Hepatocyte (in vitro differentiated cells): Measurements from ENCODE around the gene ZNF263. TPM values are rescaled to one million over a fixed set of nuclear protein-coding genes. Genes with fewer than 3 reads are reported as not detected.
A peak's percentile ranks its signal among the peaks of the same experiment; 100 is the strongest.

Experiments used
- DNase-seq: peaks from one replicate; pipeline ENCODE4 v3.0.0-alpha.2; 2016; ENCODE audit warnings: low spot score
- H2AFZ ChIP-seq: fragments of 200-600 bp; sonication (generic); 2 replicates; pipeline ENCODE4 v1.6.0; 2016; ENCODE audit warnings: antibody characterized with exemption, mild to moderate bottlenecking
- H3K27ac ChIP-seq: fragments of 200-600 bp; sonication (generic); 2 replicates; pipeline ENCODE4 v1.5.1; 2016; ENCODE audit warnings: mild to moderate bottlenecking
- H3K27me3 ChIP-seq: fragments of 200-600 bp; sonication (generic); 2 replicates; pipeline ENCODE4 v1.6.1; 2016
- H3K36me3 ChIP-seq: fragments of 200-600 bp; sonication (generic); replicated peaks from 2 replicates; pipeline ENCODE4 v1.5.1; 2016; ENCODE audit warnings: low read depth; ENCODE audit not compliant: insufficient read depth
- H3K4me1 ChIP-seq: fragments of 200-600 bp; sonication (generic); 2 replicates; pipeline ENCODE4 v1.5.1; 2016; ENCODE audit warnings: mild to moderate bottlenecking, moderate library complexity; ENCODE audit not compliant: insufficient read depth
- H3K4me2 ChIP-seq: fragments of 200-600 bp; sonication (generic); 2 replicates; pipeline ENCODE4 v1.6.0; 2016
- H3K4me3 ChIP-seq: fragments of 200-600 bp; sonication (generic); 2 replicates; pipeline ENCODE4 v1.5.1; 2016; ENCODE audit warnings: mild to moderate bottlenecking
- H3K79me2 ChIP-seq: fragments of 200-600 bp; sonication (generic); 2 replicates; pipeline ENCODE4 v1.6.0; 2017; ENCODE audit warnings: mild to moderate bottlenecking
- H3K9me2 ChIP-seq: fragments of 200-600 bp; sonication (generic); replicated peaks from 2 replicates; pipeline ENCODE4 v1.6.0; 2017; ENCODE audit warnings: mild to moderate bottlenecking; ENCODE audit not compliant: insufficient read depth
- H3K9me3 ChIP-seq: fragments of 200-600 bp; sonication (generic); 2 replicates; pipeline ENCODE4 v1.5.1; 2016; ENCODE audit warnings: low read depth, mild to moderate bottlenecking
- H4K20me1 ChIP-seq: fragments of 200-600 bp; sonication (generic); 2 replicates; pipeline ENCODE4 v1.6.0; 2016; ENCODE audit warnings: mild to moderate bottlenecking; ENCODE audit not compliant: insufficient read depth, poor library complexity, severe bottlenecking
- EZH2 ChIP-seq: fragments of 200-600 bp; sonication (generic); IDR thresholded peaks from 2 replicates; pipeline ENCODE4 v1.6.1; 2016; ENCODE audit warnings: antibody characterized with exemption, mild to moderate bottlenecking, borderline replicate concordance
- EZH2phosphoT487 ChIP-seq: fragments of 200-600 bp; sonication (generic); IDR thresholded peaks from one replicate; pipeline ENCODE4 v1.6.1; 2018; ENCODE audit warnings: antibody characterized with exemption, mild to moderate bottlenecking, low read depth, moderate library complexity; ENCODE audit not compliant: unreplicated experiment, severe bottlenecking
- WGBS: methylation state at CpG from one replicate; pipeline ENCODE4 v1.1.6; 2016; ENCODE audit warnings: low lambda C conversion rate; ENCODE audit errors: missing lambda C conversion rate; 5-methylcytosine and 5-hydroxymethylcytosine counted together
- polyA plus RNA-seq: library from polyadenylated mRNA; unstranded; fragments of >200 nt; fragmentation: Nextera tagmentation; extraction: Ambion mirVana; gene quantifications from 2 replicates; pipeline ENCODE4 v1.2.1, GENCODE V29; 2016
- total RNA-seq: library from RNA; depleted of rRNA; stranded (reverse); fragments of >200 nt; gene quantifications from 2 replicates; pipeline ENCODE4 v1.2.3, GENCODE V29; 2014
- TF ChIP-seq, protein P1 (sequence below): fragments of 200-600 bp; sonication (generic); IDR thresholded peaks from 2 replicates; pipeline ENCODE4 v1.5.1; 2016; ENCODE audit warnings: antibody characterized with exemption, mild to moderate bottlenecking; ENCODE audit not compliant: poor library complexity

The ZNF263 gene
- total and polyA plus RNA-seq, 2 experiments from 2014 or later, result 33.2 to 47.5 TPM

DNA sequence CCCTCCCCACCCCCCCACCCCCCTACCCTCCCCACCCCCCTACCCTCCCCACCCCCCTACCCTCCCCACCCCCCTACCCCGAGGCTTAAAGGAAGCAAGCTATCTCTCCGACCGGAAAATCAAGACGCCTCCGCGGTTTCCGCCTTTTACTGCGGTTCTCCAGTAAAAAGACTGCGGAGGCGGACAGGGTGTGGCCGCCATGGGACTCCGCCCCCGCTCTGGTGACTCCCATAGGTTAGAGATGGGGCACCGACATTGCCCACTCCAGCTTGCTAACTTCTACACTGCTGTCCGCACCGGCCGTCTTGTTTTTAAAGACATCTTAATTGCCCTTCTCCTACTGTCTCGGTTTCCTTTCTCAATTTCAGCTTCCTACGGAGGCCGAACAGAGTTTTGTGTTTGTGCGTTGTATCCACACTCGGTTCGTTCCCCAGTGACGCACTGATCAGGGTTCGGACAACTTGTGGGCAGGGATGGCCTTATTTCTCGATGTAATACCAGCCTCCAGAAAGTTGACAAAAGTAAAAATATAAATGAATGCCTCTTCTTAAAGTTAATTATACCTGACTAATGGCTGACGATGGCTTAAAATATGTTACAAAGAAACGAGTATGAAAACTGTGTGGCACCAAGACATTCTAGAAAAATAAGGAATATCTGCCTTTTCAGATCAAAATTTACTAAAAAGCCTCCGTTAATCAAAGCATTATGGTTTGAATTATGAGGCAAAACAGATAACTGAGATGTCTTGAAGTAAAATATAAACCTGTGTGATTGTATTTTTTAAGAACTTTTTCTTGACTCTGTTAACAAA lies 47.2 kb upstream of the ZNF263 start:
- no peak overlapping the region for H3K27ac ChIP-seq
- H2AFZ ChIP-seq, result no peak overlapping the region
- peaks cover 7% of the 10 kb centered on the region for H3K4me1 ChIP-seq
- DNase-seq, result peak; percentile 27
- H3K36me3 ChIP-seq, result peaks cover 12% of the 10 kb centered on the region
- no peak overlapping the region for H3K4me2 ChIP-seq
- H3K4me3 ChIP-seq, result no peak overlapping the region
- no peaks in the 10 kb centered on the region for H4K20me1 ChIP-seq
- 91% methylated on average over 22 of the region's 29 CpGs for WGBS
- H3K27me3 ChIP-seq, result no peaks in the 10 kb centered on the region
- TF ChIP-seq, protein P1, sequence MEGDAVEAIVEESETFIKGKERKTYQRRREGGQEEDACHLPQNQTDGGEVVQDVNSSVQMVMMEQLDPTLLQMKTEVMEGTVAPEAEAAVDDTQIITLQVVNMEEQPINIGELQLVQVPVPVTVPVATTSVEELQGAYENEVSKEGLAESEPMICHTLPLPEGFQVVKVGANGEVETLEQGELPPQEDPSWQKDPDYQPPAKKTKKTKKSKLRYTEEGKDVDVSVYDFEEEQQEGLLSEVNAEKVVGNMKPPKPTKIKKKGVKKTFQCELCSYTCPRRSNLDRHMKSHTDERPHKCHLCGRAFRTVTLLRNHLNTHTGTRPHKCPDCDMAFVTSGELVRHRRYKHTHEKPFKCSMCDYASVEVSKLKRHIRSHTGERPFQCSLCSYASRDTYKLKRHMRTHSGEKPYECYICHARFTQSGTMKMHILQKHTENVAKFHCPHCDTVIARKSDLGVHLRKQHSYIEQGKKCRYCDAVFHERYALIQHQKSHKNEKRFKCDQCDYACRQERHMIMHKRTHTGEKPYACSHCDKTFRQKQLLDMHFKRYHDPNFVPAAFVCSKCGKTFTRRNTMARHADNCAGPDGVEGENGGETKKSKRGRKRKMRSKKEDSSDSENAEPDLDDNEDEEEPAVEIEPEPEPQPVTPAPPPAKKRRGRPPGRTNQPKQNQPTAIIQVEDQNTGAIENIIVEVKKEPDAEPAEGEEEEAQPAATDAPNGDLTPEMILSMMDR, result no peak
- TF ChIP-seq EZH2 (no peak), EZH2phosphoT487 (no peak)
- H3K79me2 ChIP-seq, result peaks cover 17% of the 10 kb centered on the region
- H3K9me3 ChIP-seq, result no peaks in the 10 kb centered on the region
- no peaks in the 10 kb centered on the region for H3K9me2 ChIP-seq

DNA sequence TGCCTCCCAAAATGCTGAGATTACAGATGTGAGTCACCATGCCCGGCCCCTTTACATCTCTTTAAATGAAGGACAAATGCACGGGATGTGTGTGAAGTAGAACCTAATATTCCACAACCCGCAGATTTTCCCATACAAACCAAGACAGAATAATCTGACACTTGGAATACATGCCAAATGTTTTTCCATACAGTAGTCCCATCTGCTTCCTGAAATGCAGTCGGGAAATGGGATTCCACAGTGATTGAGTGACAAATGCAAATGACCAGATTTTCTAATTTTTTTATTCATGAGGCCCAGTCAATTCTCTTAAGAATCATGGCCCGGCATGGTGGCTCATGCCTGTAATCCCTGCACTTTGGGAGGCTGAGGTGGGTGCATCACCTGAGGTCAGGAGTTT lies 41.5 kb upstream of the ZNF263 start:
- H3K27ac ChIP-seq, result no peak overlapping the region
- no peaks in the 10 kb centered on the region for H3K79me2 ChIP-seq
- no peak overlapping the region for H3K4me3 ChIP-seq
- no peak overlapping the region for H3K4me2 ChIP-seq
- H3K9me3 ChIP-seq, result no peaks in the 10 kb centered on the region
- H3K27me3 ChIP-seq, result no peaks in the 10 kb centered on the region
- no peak for TF ChIP-seq EZH2phosphoT487
- TF ChIP-seq EZH2, result no peak
- TF ChIP-seq, protein P1, result no peak
- 81% methylated on average over 5 of the region's 5 CpGs for WGBS
- no peaks in the 10 kb centered on the region for H4K20me1 ChIP-seq
- no peak for DNase-seq
- H3K36me3 ChIP-seq, result no peaks in the 10 kb centered on the region
- no peaks in the 10 kb centered on the region for H3K4me1 ChIP-seq
- no peaks in the 10 kb centered on the region for H3K9me2 ChIP-seq
- H2AFZ ChIP-seq, result no peak overlapping the region

DNA sequence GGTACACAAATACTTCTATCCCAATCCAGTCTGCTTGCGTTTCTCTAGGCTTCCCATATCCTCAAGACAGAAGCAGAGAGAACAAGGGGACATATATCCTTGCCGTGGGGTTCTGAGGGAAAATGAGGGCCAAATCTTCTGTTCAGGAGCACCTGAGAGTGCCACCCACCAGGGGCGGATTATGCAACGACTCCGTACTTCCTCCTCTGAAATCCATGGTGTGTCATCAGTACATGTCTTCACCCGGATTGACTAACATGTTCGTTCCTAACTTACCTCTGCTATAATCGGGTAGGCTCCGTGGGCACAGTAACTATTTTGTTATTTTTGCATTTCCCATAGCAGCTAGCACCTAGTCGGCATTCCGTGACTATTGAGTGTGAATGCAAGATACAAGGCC lies 40.6 kb upstream of the ZNF263 start:
- 86% methylated on average over 11 of the region's 11 CpGs for WGBS
- Histone ChIP-seq H3K4me3 (no peak overlapping the region), H3K4me2 (no peak overlapping the region), H3K4me1 (no peaks in the 10 kb centered on the region), H3K79me2 (no peaks in the 10 kb centered on the region), H3K9me3 (no peaks in the 10 kb centered on the region), H3K27me3 (no peaks in the 10 kb centered on the region), H3K9me2 (no peaks in the 10 kb centered on the region), H4K20me1 (no peaks in the 10 kb centered on the region), H2AFZ (no peak overlapping the region), H3K36me3 (no peaks in the 10 kb centered on the region), H3K27ac (no peak overlapping the region)
- DNase-seq, result no peak
- TF ChIP-seq EZH2 (no peak), EZH2phosphoT487 (no peak)
- TF ChIP-seq, protein P1, result no peak
